Liver (tissue), 9 donors: ENCODE results near the gene HTR5A. TPM values are rescaled to one million over a fixed set of nuclear protein-coding genes. Genes with fewer than 3 reads are reported as not detected.

ENCODE experiments used
- DNase-seq: peaks from one replicate; pipeline ENCODE4 v3.0.0-alpha.2; 2017; ENCODE audit warnings: low spot score
- H3K27ac ChIP-seq, 2 donors: one replicate each; pipeline ENCODE4 v1.7.0; 2013; ENCODE audit warnings: inconsistent platforms in 2 of 2, low read length in 2 of 2, control low read depth in 1 of 2, low read depth in 1 of 2, mild to moderate bottlenecking in 1 of 2
- H3K27me3 ChIP-seq, 4 donors: one replicate each; pipeline versions ENCODE4 v1.6.1 to v1.7.0; 2013; ENCODE audit warnings: low read length in 3 of 4, inconsistent platforms in 1 of 4, mild to moderate bottlenecking in 1 of 4, moderate library complexity in 1 of 4; ENCODE audit not compliant: control insufficient read depth in 4 of 4, insufficient read depth in 4 of 4
- H3K36me3 ChIP-seq, 4 donors: one replicate each; pipeline versions ENCODE4 v1.6.1 to v1.7.0; 2013; ENCODE audit warnings: low read length in 3 of 4, mild to moderate bottlenecking in 3 of 4, low read depth in 1 of 4, moderate library complexity in 1 of 4; ENCODE audit not compliant: control insufficient read depth in 4 of 4, insufficient read depth in 3 of 4
- H3K4me1 ChIP-seq, 4 donors: one replicate each; pipeline versions ENCODE4 v1.6.1 to v1.7.0; 2013; ENCODE audit warnings: low read length in 3 of 4, mild to moderate bottlenecking in 3 of 4, moderate library complexity in 1 of 4; ENCODE audit not compliant: control insufficient read depth in 4 of 4, insufficient read depth in 4 of 4
- H3K4me3 ChIP-seq, 3 donors: one replicate each; pipeline versions ENCODE4 v1.6.1 to v1.7.0; 2013; ENCODE audit warnings: low read length in 3 of 3, control low read depth in 1 of 3, low read depth in 1 of 3, mild to moderate bottlenecking in 1 of 3
- H3K9ac ChIP-seq, 2 donors: one replicate each; pipeline ENCODE4 v1.7.0; 2013; ENCODE audit warnings: low read length in 2 of 2, mild to moderate bottlenecking in 2 of 2, moderate library complexity in 2 of 2, control low read depth in 1 of 2, low read depth in 1 of 2
- H3K9me3 ChIP-seq, 4 donors: one replicate each; pipeline versions ENCODE4 v1.6.1 to v1.7.0; 2013; ENCODE audit warnings: low read length in 3 of 4; ENCODE audit not compliant: control insufficient read depth in 4 of 4
- ATF3 ChIP-seq: IDR thresholded peaks from 2 replicates; pipeline ENCODE4 v1.6.1; 2016; ENCODE audit warnings: antibody characterized with exemption
- CTCF ChIP-seq: fragments of 150-350 bp; IDR thresholded peaks from 2 replicates; pipeline ENCODE4 v1.5.1; 2017; ENCODE audit warnings: improper control_type of control experiment, low read depth, low read length; ENCODE audit not compliant: missing input control
- FOXA2 ChIP-seq: IDR thresholded peaks from 2 replicates; pipeline ENCODE4 v1.6.1; 2016; ENCODE audit warnings: antibody characterized with exemption
- GABPA ChIP-seq, 2 donors: IDR thresholded peaks in 1 of 2; conservative IDR thresholded peaks in 1 of 2; 2 replicates each; pipeline ENCODE4 v1.6.1; 2016; ENCODE audit warnings: antibody characterized with exemption in 2 of 2, mild to moderate bottlenecking in 1 of 2, moderate library complexity in 1 of 2
- HNF4G ChIP-seq: IDR thresholded peaks from 2 replicates; pipeline ENCODE4 v1.6.1; 2016; ENCODE audit warnings: antibody characterized with exemption
- JUND ChIP-seq, 2 donors: IDR thresholded peaks; 2 replicates each; pipeline ENCODE4 v1.6.1; 2016; ENCODE audit warnings: antibody characterized with exemption in 2 of 2
- MAX ChIP-seq: IDR thresholded peaks from 2 replicates; pipeline ENCODE4 v1.6.1; 2016; ENCODE audit warnings: antibody characterized with exemption
- RAD21 ChIP-seq, 2 donors: IDR thresholded peaks; 2 replicates each; pipeline ENCODE4 v1.6.1; 2016; ENCODE audit warnings: antibody characterized with exemption in 2 of 2, mild to moderate bottlenecking in 2 of 2
- REST ChIP-seq: IDR thresholded peaks from 2 replicates; pipeline ENCODE4 v1.6.1; 2016; ENCODE audit warnings: antibody characterized with exemption, mild to moderate bottlenecking
- RXRA ChIP-seq, 2 donors: IDR thresholded peaks; 2 replicates each; pipeline ENCODE4 v1.6.1; 2017 to 2018; ENCODE audit warnings: antibody characterized with exemption in 2 of 2, mild to moderate bottlenecking in 1 of 2
- SP1 ChIP-seq: IDR thresholded peaks from 2 replicates; pipeline ENCODE4 v1.6.1; 2018; ENCODE audit warnings: antibody characterized with exemption, mild to moderate bottlenecking
- TAF1 ChIP-seq: conservative IDR thresholded peaks from 2 replicates; pipeline ENCODE4 v1.6.1; 2016; ENCODE audit warnings: antibody characterized with exemption, mild to moderate bottlenecking
- YY1 ChIP-seq: IDR thresholded peaks from 2 replicates; pipeline ENCODE4 v1.6.1; 2016; ENCODE audit warnings: antibody characterized with exemption, mild to moderate bottlenecking
- ZBTB33 ChIP-seq: IDR thresholded peaks from 2 replicates; pipeline ENCODE4 v1.6.1; 2016; ENCODE audit warnings: antibody characterized with exemption
- WGBS: extraction: QIAGEN DNeasy Blood & Tissue Kit; methylation state at CpG from one replicate; pipeline ENCODE4 v1.1.7; 2013; 5-methylcytosine and 5-hydroxymethylcytosine counted together
- polyA plus RNA-seq, 2 donors: library from polyadenylated mRNA; stranded (reverse) in 1 of 2; unstranded in 1 of 2; fragments of 200-250 nt in 1 of 2; fragments of >200 nt in 1 of 2; fragmentation: Nextera tagmentation in 1 of 2; extraction: Ambion mirVana in 1 of 2; gene quantifications; one replicate each; pipeline versions ENCODE4 v1.2.1 to v1.2.3, GENCODE V29; 2013 to 2015
- total RNA-seq, 2 donors: library from RNA; depleted of rRNA; stranded (reverse); fragments of >200 nt; gene quantifications; one replicate each; pipeline ENCODE4 v1.2.3, GENCODE V29; 2014
- donor health status: healthy.
- donor health status: healthy.
- donor health status: healthy.
- donor health status: healthy.
- donor health status: healthy.

Gene HTR5A
- total and polyA plus RNA-seq, 4 donors, result not detected

GRCh38 chr7:155131090-155131489 lies 61.0 kb downstream of the HTR5A start (continued):
- TF ChIP-seq REST, result no peak
- TF ChIP-seq TAF1, result no peak
- TF ChIP-seq RAD21 (IDR thresholded peaks at IDR 0.05), result no peak
- no peak for TF ChIP-seq FOXA2
- no peak for TF ChIP-seq JUND (IDR thresholded peaks at IDR 0.05)
- no peak for TF ChIP-seq GABPA (IDR thresholded peaks at IDR 0.05 in 1 of 2, conservative IDR thresholded peaks at IDR 0.05 in 1 of 2)

GRCh38 chr7:155132431-155132830 lies 62.3 kb downstream of the HTR5A start:
- no peak for DNase-seq
- H3K36me3 ChIP-seq, result no peaks in the 10 kb centered on the region
- WGBS, result 77% methylated on average over 9 of the region's 9 CpGs
- no peaks in the 10 kb centered on the region for H3K27me3 ChIP-seq
- H3K9me3 ChIP-seq, result peaks cover 0 to 4% (median 0%) of the 10 kb centered on the region in 4 donors
- no peak overlapping the region for H3K27ac ChIP-seq
- no peak overlapping the region for H3K4me3 ChIP-seq
- TF ChIP-seq SP1 (no peak), ATF3 (no peak), YY1 (no peak), CTCF (no peak), MAX (no peak), ZBTB33 (no peak)
- no peak overlapping the region for H3K9ac ChIP-seq
- H3K4me1 ChIP-seq, result no peaks in the 10 kb centered on the region

- 55% methylated on average over 4 of the region's 4 CpGs for WGBS
- Histone ChIP-seq H3K4me3 (no peak overlapping the region), H3K9ac (no peak overlapping the region), H3K27me3 (no peaks in the 10 kb centered on the region), H3K4me1 (no peaks in the 10 kb centered on the region), H3K27ac (no peak overlapping the region), H3K9me3 (peaks cover 0 to 4% (median 0%) of the 10 kb centered on the region in 4 donors), H3K36me3 (no peaks in the 10 kb centered on the region)
- DNase-seq, result no peak
- TF ChIP-seq HNF4G (no peak), ATF3 (no peak), REST (no peak), JUND (IDR thresholded peaks at IDR 0.05) (no peak), FOXA2 (no peak), TAF1 (no peak), CTCF (no peak), SP1 (no peak), MAX (no peak), RXRA (IDR thresholded peaks at IDR 0.05) (no peak)
Measured at GRCh38 chr7:155136619-155137243, 66.6 kb downstream of the HTR5A start.
